ENCODE data around the gene BPIFA3. TPM values are rescaled to one million over a fixed set of nuclear protein-coding genes. Genes with fewer than 3 reads are reported as not detected.

BPIFA3 gene
- total RNA-seq, 1 donor from 2014 or later, result not detected

DNA sequence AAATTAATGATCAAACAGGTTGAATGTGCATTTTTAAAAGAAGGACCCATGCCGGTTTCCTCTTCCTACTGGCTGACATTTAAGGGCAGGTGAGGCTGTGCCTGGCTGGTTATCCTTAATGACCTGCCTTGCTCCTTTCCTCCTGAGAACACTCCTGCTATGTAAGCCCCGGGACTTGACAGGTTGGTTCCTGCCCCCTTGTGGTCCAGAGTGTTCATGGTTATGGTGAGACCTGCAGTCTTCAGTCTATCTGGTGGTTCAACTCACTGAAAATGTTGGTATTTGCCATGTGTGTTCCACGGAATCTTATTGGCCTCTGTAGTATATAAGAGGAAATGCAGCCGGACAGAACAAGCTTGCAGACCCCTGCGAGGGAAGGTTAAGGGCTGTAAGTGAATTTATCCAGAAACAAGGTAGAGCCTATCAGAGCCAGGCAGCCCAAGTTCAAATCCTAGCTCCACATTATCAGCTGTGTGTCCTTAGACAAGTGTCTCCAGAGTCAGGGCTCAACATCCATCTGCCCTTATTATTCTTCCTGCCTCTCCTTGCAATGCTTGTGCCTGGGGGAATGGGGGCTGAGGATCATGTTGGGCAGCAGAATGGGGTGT lies 5.2 kb upstream of the BPIFA3 start:
- no peak for DNase-seq (ENCODE audit: low spot score)

- no peak for DNase-seq (ENCODE audit: low spot score)
Observed at GRCh38 chr20:33224399-33224798, 7.2 kb downstream of the BPIFA3 start.

DNA sequence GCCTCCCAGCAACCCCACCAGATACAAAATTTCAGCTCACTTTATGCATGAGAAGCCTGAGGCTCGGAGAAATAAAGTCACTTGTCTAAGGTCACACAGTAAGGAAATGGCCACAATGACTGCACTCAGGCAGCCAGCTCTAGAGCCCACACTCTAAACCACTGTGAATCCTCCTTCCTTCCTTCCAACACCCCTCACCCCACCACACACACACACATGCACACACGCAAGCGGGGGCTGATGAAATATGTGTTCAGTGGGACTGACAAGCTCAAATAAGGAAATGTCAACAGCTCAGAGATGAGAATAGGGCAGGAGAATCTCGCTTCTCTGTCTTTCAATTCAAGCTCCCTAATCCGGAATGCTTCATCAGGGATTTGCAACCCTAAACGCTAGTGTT lies 12.7 kb downstream of the BPIFA3 start:
- no peak for DNase-seq (ENCODE audit: low spot score)

DNA sequence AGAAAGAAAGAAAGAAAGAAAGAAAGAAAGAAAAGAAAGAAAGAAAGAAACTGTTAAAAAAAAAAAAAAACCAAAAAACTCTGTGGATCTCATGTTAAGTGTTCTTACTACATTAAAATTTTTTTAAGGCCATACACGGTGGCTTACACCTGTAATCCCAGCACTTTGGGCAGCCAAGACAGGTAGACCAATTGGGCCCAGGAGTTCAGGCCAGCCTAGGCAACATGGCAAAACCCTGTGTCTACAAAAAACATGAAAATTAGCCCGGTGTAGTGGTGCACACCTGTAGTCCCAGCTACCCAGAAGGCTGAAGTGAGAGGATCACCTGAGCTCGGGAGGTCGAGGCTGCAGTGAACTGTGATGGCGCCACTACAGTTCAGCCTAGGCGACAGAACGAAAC lies 14.1 kb downstream of the BPIFA3 start:
- no peak for DNase-seq (ENCODE audit: low spot score)

GRCh38 chr20:33232486-33233072 lies 15.4 kb downstream of the BPIFA3 start:
- peak; percentile 22 for DNase-seq (ENCODE audit: low spot score)

GRCh38 chr20:33233129-33233774 lies 16.1 kb downstream of the BPIFA3 start:
- DNase-seq (ENCODE audit: low spot score), result peak; percentile 28

DNA sequence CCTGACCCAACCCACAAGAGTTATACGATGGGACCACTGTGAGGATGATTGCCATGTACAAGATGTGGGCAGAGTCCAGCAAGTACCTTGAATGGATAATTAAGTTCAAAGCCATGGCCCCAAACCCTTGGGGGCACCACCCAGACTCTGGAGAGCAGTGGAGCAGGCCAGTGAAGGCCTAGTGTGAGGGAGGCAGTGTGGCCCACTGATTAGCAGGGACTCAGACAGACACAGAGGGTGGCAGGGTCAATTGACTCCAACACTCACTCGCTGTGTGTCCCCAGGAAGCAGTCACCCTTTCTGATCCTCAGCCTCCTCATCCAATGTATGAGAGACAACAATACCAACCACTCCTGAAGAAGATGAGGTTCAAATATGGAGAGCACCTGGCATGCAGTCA lies 16.9 kb downstream of the BPIFA3 start:
- peak; percentile 16 for DNase-seq (ENCODE audit: low spot score)

DNA sequence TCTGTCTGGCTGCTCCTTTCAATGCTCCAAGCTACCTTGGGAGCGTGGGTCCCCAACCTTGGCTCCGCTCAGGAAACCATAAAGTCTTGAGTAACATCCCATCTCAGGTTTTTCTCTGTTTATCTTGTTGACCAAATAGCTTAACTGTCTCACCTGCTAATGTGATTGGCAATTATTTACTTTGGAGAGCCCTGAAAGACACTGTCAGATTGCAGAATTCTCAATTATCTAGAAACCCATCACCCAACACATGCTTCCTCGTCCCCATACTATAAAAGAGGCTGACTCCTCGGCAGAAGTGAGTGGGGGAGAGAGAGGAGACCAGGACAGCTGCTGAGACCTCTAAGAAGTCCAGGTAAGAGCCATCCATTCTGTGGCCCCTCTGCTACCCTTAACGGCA lies 18.5 kb downstream of the BPIFA3 start, which contains the start of gene BPIFA1:
Gene BPIFA1, plus strand, starts transcription at position 301 of the 400 bp plus-strand sequence. CDS start 1,716 bp downstream, outside the sequence.
- DNase-seq (ENCODE audit: low spot score), result peak; percentile 24

- DNase-seq (ENCODE audit: low spot score), result no peak
Observed at GRCh38 chr20:33236351-33236750, 19.2 kb downstream of the BPIFA3 start.

- DNase-seq (ENCODE audit: low spot score), result peak; percentile 39
Observed at GRCh38 chr20:33237989-33238388, 20.8 kb downstream of the BPIFA3 start.

DNA sequence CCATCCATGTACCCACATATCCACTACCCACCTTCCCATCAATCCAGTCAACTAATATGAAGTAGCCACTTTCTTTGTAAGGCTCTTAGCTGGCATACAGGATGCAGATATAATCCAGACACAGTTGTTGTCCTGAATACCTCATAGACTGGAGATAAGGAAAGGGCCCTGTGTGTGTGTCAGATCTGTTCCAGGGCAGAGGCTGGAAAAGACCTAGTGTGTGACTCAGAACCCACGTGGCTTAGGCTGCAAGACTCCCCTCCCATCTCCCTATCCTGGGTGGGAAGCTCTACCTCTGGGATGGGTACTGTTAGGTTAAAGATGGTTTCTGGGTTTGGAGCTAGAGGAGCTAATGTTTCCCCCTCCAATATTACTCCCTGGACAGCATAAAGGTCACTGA lies 22.3 kb downstream of the BPIFA3 start:
- no peak for DNase-seq (ENCODE audit: low spot score)

- peak; percentile 6 for DNase-seq (ENCODE audit: low spot score)
Observed at GRCh38 chr20:33239979-33240736, 23.0 kb downstream of the BPIFA3 start.

GRCh38 chr20:33240923-33241322 lies 23.8 kb downstream of the BPIFA3 start:
- no peak for DNase-seq (ENCODE audit: low spot score)

DNA sequence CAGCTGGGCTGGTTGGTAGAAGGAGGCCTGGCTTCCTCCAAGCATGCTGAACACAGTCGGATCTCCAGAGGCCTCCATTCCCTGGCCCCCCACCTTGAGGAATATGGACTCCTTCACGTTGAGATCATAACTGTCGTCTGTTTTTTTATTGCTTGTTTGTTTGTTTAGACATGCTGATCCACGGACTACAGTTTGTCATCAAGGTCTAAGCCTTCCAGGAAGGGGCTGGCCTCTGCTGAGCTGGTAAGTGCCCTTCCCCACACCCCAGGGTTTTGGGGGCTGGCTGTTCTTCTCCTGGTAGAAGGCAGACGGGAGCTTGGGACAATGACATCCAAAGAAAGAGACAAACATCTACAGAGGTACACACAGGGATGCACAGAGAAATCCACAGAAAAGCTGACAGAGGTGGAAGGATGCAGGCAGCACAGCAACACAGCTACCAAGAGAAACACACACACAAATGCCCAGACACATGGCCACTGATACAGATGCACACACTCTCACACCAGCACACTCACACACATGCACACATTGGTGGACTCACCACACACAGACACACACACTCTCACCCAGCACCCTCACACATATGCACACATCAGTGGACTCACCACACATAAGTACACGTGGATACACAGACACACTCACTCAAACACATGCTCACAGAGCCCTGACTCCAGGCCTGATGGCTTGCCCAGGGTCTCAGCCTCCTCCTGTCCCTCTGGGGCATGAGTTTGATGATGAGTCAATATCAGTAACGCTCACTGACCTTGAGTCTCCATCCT lies 25.4 kb downstream of the BPIFA3 start:
- DNase-seq (ENCODE audit: low spot score), result peak; percentile 83

GRCh38 chr20:33246077-33246476 lies 28.9 kb downstream of the BPIFA3 start:
- DNase-seq (ENCODE audit: low spot score), result peak; percentile 65

DNA sequence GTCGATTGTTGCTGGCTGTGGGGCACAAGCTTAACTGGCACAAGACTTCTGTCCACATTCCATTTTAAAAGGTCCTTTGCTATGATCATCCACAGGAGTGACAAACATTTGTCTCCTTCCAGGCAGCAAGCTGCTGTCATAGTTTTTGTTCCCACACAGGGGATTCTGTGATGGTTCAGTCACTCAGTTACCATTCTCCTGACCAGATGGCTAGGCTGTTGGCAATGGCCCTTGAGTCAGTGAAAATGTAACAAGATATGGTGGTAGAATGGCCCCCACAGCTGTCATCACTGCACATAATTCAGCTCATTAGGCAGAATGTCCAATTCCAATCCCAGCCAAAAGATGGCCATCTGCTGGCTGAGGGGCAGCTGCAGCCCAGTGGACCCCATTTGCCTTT lies 32.3 kb downstream of the BPIFA3 start:
- no peak for DNase-seq (ENCODE audit: low spot score)

DNA sequence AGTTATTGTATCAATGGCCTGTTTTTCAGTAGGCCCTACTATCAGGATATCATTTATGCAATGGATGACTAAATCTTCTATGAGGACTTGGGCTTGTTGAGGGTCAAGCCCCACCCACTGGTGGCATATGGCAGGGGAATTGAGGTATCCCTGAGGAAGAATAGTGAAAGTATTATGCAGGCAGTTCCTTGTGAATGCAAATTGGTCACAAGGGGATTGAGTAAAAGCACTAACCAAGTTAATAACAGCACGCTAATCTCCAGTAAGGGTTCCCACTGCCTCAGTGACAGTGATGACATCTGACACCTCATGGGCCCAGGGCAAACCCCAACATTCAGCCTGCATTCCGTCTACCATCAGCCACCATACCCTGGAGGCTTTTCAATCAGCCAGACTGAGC lies 33.5 kb downstream of the BPIFA3 start:
- DNase-seq (ENCODE audit: low spot score), result no peak

- no peak for DNase-seq (ENCODE audit: low spot score)
Observed at GRCh38 chr20:33251496-33251895, 34.3 kb downstream of the BPIFA3 start.

DNA sequence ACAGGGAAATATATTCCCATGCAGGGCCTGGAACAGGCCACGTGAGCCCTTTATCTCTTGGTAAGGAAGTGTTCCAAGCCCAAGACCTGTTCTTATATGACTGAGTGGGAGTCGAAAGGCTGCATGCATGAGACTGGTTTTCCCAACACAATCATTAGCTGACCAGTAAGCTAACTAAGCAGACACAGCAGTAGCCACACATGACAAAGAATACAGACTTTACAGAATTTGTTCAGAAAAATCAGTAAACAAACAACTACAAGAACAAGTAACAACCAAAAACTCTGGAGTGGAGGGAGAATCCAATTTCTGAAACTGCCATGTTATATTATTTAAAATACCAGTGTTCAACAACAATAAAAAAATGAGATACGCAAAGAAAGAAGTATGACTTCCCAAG lies 35.3 kb downstream of the BPIFA3 start:
- no peak for DNase-seq (ENCODE audit: low spot score)

DNA sequence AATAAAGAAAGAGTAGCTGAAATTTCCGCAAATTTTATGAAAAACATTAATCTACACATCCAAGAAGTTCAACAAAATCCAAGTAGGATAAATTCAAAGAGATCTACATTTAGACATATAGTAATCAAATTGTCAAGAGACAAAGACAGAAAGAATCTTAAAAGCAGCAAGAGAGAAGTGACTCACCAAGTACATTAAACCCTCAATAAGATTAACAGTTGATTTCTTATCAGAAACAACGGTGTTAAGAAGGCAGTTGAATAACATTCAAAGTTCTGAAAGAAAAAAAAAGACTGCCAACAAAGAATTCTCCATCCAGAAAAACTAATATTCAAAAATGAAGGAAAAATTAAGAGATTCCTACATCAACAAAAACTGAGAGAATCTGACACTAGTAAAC lies 37.9 kb downstream of the BPIFA3 start:
- no peak for DNase-seq (ENCODE audit: low spot score)

DNA sequence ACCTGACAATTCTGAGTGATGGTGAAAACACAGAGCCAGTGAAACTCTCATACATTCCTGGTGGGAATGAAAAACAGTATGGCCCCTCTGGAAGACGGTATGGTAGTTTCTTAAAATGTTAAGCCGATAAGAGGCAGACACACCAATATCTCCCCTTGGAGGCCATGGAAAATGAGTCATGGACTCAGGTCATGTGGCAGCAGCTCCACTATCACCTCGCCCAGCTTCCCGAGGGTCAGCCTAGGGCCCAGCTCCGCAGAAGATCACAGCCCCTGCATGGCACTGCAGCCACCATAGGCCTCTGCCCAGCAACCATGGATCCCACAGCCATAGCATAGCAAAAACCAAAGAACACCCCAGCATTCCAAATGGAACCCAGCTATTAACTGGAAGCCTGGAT lies 40.1 kb downstream of the BPIFA3 start:
- peak; percentile 47 for DNase-seq (ENCODE audit: low spot score)
